Left lung (tissue), 10 donors: ENCODE measurements around the gene TCF19. TPM values are rescaled to one million over a fixed set of nuclear protein-coding genes. Genes with fewer than 3 reads are reported as not detected.

Experiments
- ATAC-seq: fragments of 200-7000 bp; cut with Tn5 transposase; one replicate; pipeline ENCODE4 v1.9.1; 2020; ENCODE audit warnings: moderate library complexity
- DNase-seq, 4 donors: peaks; one replicate each; pipeline ENCODE4 v3.0.0-alpha.2; 2013 to 2020
- H3K27ac ChIP-seq, 2 donors: fragments of 200-600 bp; sonication (generic) in 1 of 2; one replicate each; pipeline versions ENCODE4 v1.5.0 to v1.8.0; 2020 to 2021
- H3K27me3 ChIP-seq, 2 donors: fragments of 200-600 bp; sonication (generic) in 1 of 2; one replicate each; pipeline versions ENCODE4 v1.5.0 to v1.8.0; 2020 to 2021
- H3K36me3 ChIP-seq, 2 donors: fragments of 200-600 bp; sonication (generic) in 1 of 2; one replicate each; pipeline versions ENCODE4 v1.5.0 to v1.8.0; 2020 to 2021
- H3K4me1 ChIP-seq, 2 donors: fragments of 200-600 bp; one replicate each; pipeline ENCODE4 v1.8.0; 2021
- H3K4me3 ChIP-seq, 2 donors: fragments of 200-600 bp; sonication (generic) in 1 of 2; one replicate each; pipeline versions ENCODE4 v1.5.0 to v1.8.0; 2020 to 2021; ENCODE audit warnings: mild to moderate bottlenecking in 1 of 2
- H3K9me3 ChIP-seq, 2 donors: fragments of 200-600 bp; sonication (generic) in 1 of 2; one replicate each; pipeline versions ENCODE4 v1.5.0 to v1.8.0; 2020 to 2021
- CTCF ChIP-seq, 2 donors: fragments of 200-600 bp; sonication (generic) in 1 of 2; IDR thresholded peaks; one replicate each; pipeline versions ENCODE4 v1.5.0 to v1.8.0; 2021; ENCODE audit warnings: antibody characterized with exemption in 2 of 2
- intact Hi-C, 2 donors: fragments of 100-400 bp; cut with DNase I; formaldehyde crosslinking; loops; one replicate each; pipeline versions ENCODE4 v1.11.2 to v1.14.2; 2022
- polyA plus RNA-seq, 6 donors: library from polyadenylated mRNA; unstranded; fragments of 120-200 nt; gene quantifications; one replicate each; pipeline ENCODE4 v1.2.1, GENCODE V29; 2013; ENCODE audit not compliant: insufficient read length in 6 of 6
- total RNA-seq, 2 donors: library from RNA; stranded (reverse); fragmentation: NEBNext Ultra II Directional; extraction: Animal tissue kit (Norgen Biotek cat#: 25700); gene quantifications; one replicate each; pipeline ENCODE4 v1.2.1, GENCODE V29; 2021
- donor health status: DM: no; HTN: yes; CAD: no.
- donor health status: DM: no; HTN: no; CAD: no.

The TCF19 gene
- total and polyA plus RNA-seq, 8 donors, result 15.8 to 26.4 (median 18.2) TPM

GRCh38 chr6:31122791-31123706, 35.3 kb upstream of the TCF19 start:
- Histone ChIP-seq H3K4me1 (peaks cover 0 to 29% of the 10 kb centered on the region in 2 donors), H3K4me3 (no peak overlapping the region), H3K9me3 (no peaks in the 10 kb centered on the region), H3K36me3 (no peaks in the 10 kb centered on the region), H3K27me3 (no peaks in the 10 kb centered on the region), H3K27ac (peak overlapping the region; percentile 39 to 61)
- DNase-seq (peak; percentile 34 to 90 (median 81)), ATAC-seq (peak; percentile 68)
- intact Hi-C loops, result no loop called here
- TF ChIP-seq CTCF (IDR thresholded peaks at IDR 0.05), result no peak

GRCh38 chr6:31125162-31125561, 33.2 kb upstream of the TCF19 start:
- H3K4me1 ChIP-seq, result peaks cover 0 to 29% of the 10 kb centered on the region in 2 donors
- no peak for TF ChIP-seq CTCF (IDR thresholded peaks at IDR 0.05)
- peak overlapping the region in 1 of 2 donors; percentile 45 for H3K27ac ChIP-seq
- H3K9me3 ChIP-seq, result no peaks in the 10 kb centered on the region
- H3K36me3 ChIP-seq, result no peaks in the 10 kb centered on the region
- DNase-seq (peak in 2 of 4 donors; percentile 55 to 78), ATAC-seq (peak; percentile 58)
- no peak overlapping the region for H3K4me3 ChIP-seq
- intact Hi-C loops, result no loop called here
- H3K27me3 ChIP-seq, result no peaks in the 10 kb centered on the region

GRCh38 chr6:31125586-31126363, 32.6 kb upstream of the TCF19 start:
- Histone ChIP-seq H3K27me3 (no peaks in the 10 kb centered on the region), H3K27ac (peak overlapping the region in 1 of 2 donors; percentile 45), H3K36me3 (no peaks in the 10 kb centered on the region), H3K4me1 (peaks cover 0 to 29% of the 10 kb centered on the region in 2 donors), H3K9me3 (no peaks in the 10 kb centered on the region), H3K4me3 (no peak overlapping the region)
- no peak for ATAC-seq
- no peak for TF ChIP-seq CTCF (IDR thresholded peaks at IDR 0.05)
- peak in 1 of 4 donors; percentile 58 for DNase-seq
- intact Hi-C loops, result no loop called here

- Histone ChIP-seq H3K9me3 (no peaks in the 10 kb centered on the region), H3K27ac (peak overlapping the region in 1 of 2 donors; percentile 45), H3K36me3 (no peaks in the 10 kb centered on the region), H3K4me3 (no peak overlapping the region), H3K27me3 (no peaks in the 10 kb centered on the region), H3K4me1 (peaks cover 0 to 29% of the 10 kb centered on the region in 2 donors)
- TF ChIP-seq CTCF (IDR thresholded peaks at IDR 0.05), result no peak
- intact Hi-C loops, result no loop called here
- no peak for ATAC-seq
- DNase-seq, result peak in 1 of 4 donors; percentile 52
Measured at GRCh38 chr6:31126396-31127175, 31.8 kb upstream of the TCF19 start.
